HEK293 (cell line): ENCODE data around the gene CRTAC1.
A peak's percentile ranks its signal among the peaks of the same experiment; 100 is the strongest.

ENCODE experiments used
- CTCF ChIA-PET: fragments of 350-600 bp; formaldehyde crosslinking; extraction: SDS; loops from one replicate; lab custom pipeline; 2021; ENCODE audit warnings: antibody characterized with exemption; lab: Yijun Ruan, JAX
- POLR2A ChIA-PET: fragments of 300-600 bp; formaldehyde crosslinking; extraction: SDS; loops from one replicate; lab custom pipeline; 2020; ENCODE audit warnings: antibody characterized with exemption, inconsistent platforms; lab: Yijun Ruan, JAX
- H3K27ac ChIP-seq: fragments of 200-500 bp; sonication (Bioruptor generic); 2 replicates; pipeline ENCODE4 v1.5.1; 2014; ENCODE audit warnings: low read depth, low read length, control low read depth, inconsistent platforms; ENCODE audit errors: extremely low read depth
- H3K36me3 ChIP-seq, 2 experiments: fragments of 200-500 bp in 1 of 2; sonication (Bioruptor generic) in 1 of 2; 1 replicate in 1 of 2; 2 replicates in 1 of 2; pipeline ENCODE4 v1.5.1; 2014 to 2017; ENCODE audit warnings: inconsistent platforms in 2 of 2, low read length in 2 of 2; ENCODE audit not compliant: control insufficient read depth in 2 of 2, insufficient read depth in 1 of 2
- H3K4me1 ChIP-seq: fragments of 200-500 bp; sonication (Bioruptor generic); 2 replicates; pipeline ENCODE4 v1.5.1; 2014; ENCODE audit warnings: mild to moderate bottlenecking, low read length, inconsistent platforms; ENCODE audit not compliant: control insufficient read depth, insufficient read depth
- H3K4me3 ChIP-seq: 2 replicates; pipeline ENCODE4 v1.5.1; 2011; ENCODE audit warnings: low read depth, mild to moderate bottlenecking, control low read depth, low read length, moderate library complexity
- H3K9me3 ChIP-seq: fragments of 200-500 bp; sonication (Bioruptor generic); 2 replicates; pipeline ENCODE4 v1.5.1; 2014; ENCODE audit warnings: low read depth, low read length, inconsistent platforms; ENCODE audit not compliant: control insufficient read depth, insufficient read depth
- BCL11B ChIP-seq: fragments of 450-650 bp; formaldehyde crosslinking; IDR thresholded peaks from 2 replicates; pipeline ENCODE4 v1.5.1; 2016; ENCODE audit warnings: low read depth, missing biosample characterization, missing genetic modification characterization
- GLI4 ChIP-seq: fragments of 450-650 bp; formaldehyde crosslinking; IDR thresholded peaks from 2 replicates; pipeline ENCODE4 v1.5.1; 2016; ENCODE audit warnings: missing biosample characterization, missing genetic modification characterization
- GLIS2 ChIP-seq: fragments of 450-650 bp; formaldehyde crosslinking; IDR thresholded peaks from 2 replicates; pipeline ENCODE4 v1.5.1; 2016; ENCODE audit warnings: missing biosample characterization, missing genetic modification characterization
- SCRT1 ChIP-seq: fragments of 450-650 bp; formaldehyde crosslinking; IDR thresholded peaks from 2 replicates; pipeline ENCODE4 v1.5.1; 2016; ENCODE audit warnings: missing biosample characterization, missing genetic modification characterization, borderline replicate concordance
- SETDB1 ChIP-seq: IDR thresholded peaks from one replicate; pipeline ENCODE4 v1.6.1; 2017; ENCODE audit warnings: mild to moderate bottlenecking, low read length, moderate library complexity, mixed read lengths; ENCODE audit not compliant: insufficient read length
- ZFHX2 ChIP-seq: fragments of 450-650 bp; formaldehyde crosslinking; conservative IDR thresholded peaks from 2 replicates; pipeline ENCODE4 v1.5.1; 2016; ENCODE audit warnings: missing biosample characterization, missing genetic modification characterization
- ZNF114 ChIP-seq: fragments of 450-650 bp; formaldehyde crosslinking; IDR thresholded peaks from 2 replicates; pipeline ENCODE4 v1.5.0; 2017; ENCODE audit warnings: missing biosample characterization, missing genetic modification characterization
- ZNF121 ChIP-seq: fragments of 450-650 bp; formaldehyde crosslinking; IDR thresholded peaks from 2 replicates; pipeline ENCODE4 v1.5.1; 2016; ENCODE audit warnings: missing biosample characterization, missing genetic modification characterization
- ZNF155 ChIP-seq: fragments of 450-650 bp; formaldehyde crosslinking; IDR thresholded peaks from 2 replicates; pipeline ENCODE4 v1.5.1; 2016; ENCODE audit warnings: missing biosample characterization, missing genetic modification characterization
- ZNF211 ChIP-seq: fragments of 450-650 bp; formaldehyde crosslinking; IDR thresholded peaks from 2 replicates; pipeline ENCODE4 v1.5.1; 2016; ENCODE audit warnings: low read depth, missing biosample characterization, missing genetic modification characterization
- ZNF223 ChIP-seq: fragments of 450-650 bp; formaldehyde crosslinking; IDR thresholded peaks from 2 replicates; pipeline ENCODE4 v1.5.1; 2016; ENCODE audit warnings: missing biosample characterization, missing genetic modification characterization
- ZNF266 ChIP-seq: fragments of 450-650 bp; formaldehyde crosslinking; IDR thresholded peaks from 2 replicates; pipeline ENCODE4 v1.5.1; 2016; ENCODE audit warnings: missing biosample characterization, missing genetic modification characterization, low read depth
- ZNF501 ChIP-seq: fragments of 450-650 bp; formaldehyde crosslinking; IDR thresholded peaks from 2 replicates; pipeline ENCODE4 v1.5.1; 2016; ENCODE audit warnings: missing biosample characterization, missing genetic modification characterization
- ZNF629 ChIP-seq: fragments of 450-650 bp; formaldehyde crosslinking; IDR thresholded peaks from 2 replicates; pipeline ENCODE4 v1.5.1; 2017; ENCODE audit warnings: missing biosample characterization, missing genetic modification characterization
- ZNF654 ChIP-seq: fragments of 450-650 bp; formaldehyde crosslinking; IDR thresholded peaks from 2 replicates; pipeline ENCODE4 v1.5.1; 2016; ENCODE audit warnings: low read depth, missing biosample characterization, missing genetic modification characterization
- ZNF664 ChIP-seq: fragments of 450-650 bp; formaldehyde crosslinking; IDR thresholded peaks from 2 replicates; pipeline ENCODE4 v1.5.1; 2016; ENCODE audit warnings: missing biosample characterization, missing genetic modification characterization
- ZNF670 ChIP-seq: fragments of 450-650 bp; formaldehyde crosslinking; IDR thresholded peaks from 2 replicates; pipeline ENCODE4 v1.5.1; 2016; ENCODE audit warnings: missing biosample characterization, missing genetic modification characterization, low read depth
- ZNF701 ChIP-seq: fragments of 450-650 bp; formaldehyde crosslinking; IDR thresholded peaks from 2 replicates; pipeline ENCODE4 v1.5.1; 2016; ENCODE audit warnings: missing biosample characterization, missing genetic modification characterization
- ZNF792 ChIP-seq: fragments of 450-650 bp; formaldehyde crosslinking; IDR thresholded peaks from 2 replicates; pipeline ENCODE4 v1.5.1; 2016; ENCODE audit warnings: missing biosample characterization, missing genetic modification characterization
- TF ChIP-seq, protein P1 (sequence below): fragments of 450-650 bp; formaldehyde crosslinking; IDR thresholded peaks from 2 replicates; pipeline ENCODE4 v1.5.1; 2016; ENCODE audit warnings: missing biosample characterization, missing genetic modification characterization
- TF ChIP-seq, protein P2 (sequence below): fragments of 450-650 bp; formaldehyde crosslinking; IDR thresholded peaks from 2 replicates; pipeline ENCODE4 v1.5.1; 2016; ENCODE audit warnings: missing biosample characterization, missing genetic modification characterization
- TF ChIP-seq, protein P3 (sequence below): fragments of 450-650 bp; formaldehyde crosslinking; IDR thresholded peaks from 2 replicates; pipeline ENCODE4 v1.5.1; 2016; ENCODE audit warnings: missing biosample characterization, missing genetic modification characterization
- TF ChIP-seq, protein P4 (sequence below): fragments of 450-650 bp; formaldehyde crosslinking; IDR thresholded peaks from 2 replicates; pipeline ENCODE4 v1.5.1; 2016; ENCODE audit warnings: missing biosample characterization, missing genetic modification characterization
- TF ChIP-seq, protein P5 (sequence below): fragments of 450-650 bp; formaldehyde crosslinking; IDR thresholded peaks from 2 replicates; pipeline ENCODE4 v1.5.1; 2016; ENCODE audit warnings: missing biosample characterization, missing genetic modification characterization, low read depth

The CRTAC1 gene

DNA sequence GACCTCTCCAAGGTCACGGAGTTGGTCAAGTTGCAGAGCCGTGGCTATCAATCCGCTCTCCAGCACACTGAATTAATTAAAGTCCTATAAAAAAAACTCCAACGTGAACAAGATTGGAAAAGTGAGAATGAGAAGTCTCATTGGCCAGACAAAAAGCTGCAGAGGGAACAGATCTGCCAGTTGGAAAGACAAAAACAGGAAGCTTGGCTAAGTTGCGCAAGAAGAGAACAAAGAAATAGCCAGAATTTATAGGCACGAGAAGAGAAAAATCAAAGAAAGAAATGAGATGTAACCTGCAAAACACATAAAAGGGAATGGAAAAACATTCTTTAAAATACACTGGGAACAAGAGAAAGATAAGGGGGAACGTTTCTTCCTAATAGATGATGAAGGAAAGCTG lies 45.7 kb upstream of the CRTAC1 start:
- ChIA-PET POLR2A (no interaction called here), CTCF (interaction anchor here (1.2 to 1.9 kb wide), 2 partner anchors 30 to 48 kb away, joined by 4 to 8 read pairs; no protein-coding TSS in a partner anchor)
- no peaks in the 10 kb centered on the region for H3K9me3 ChIP-seq
- TF ChIP-seq ZNF121 (tag by site-specific recombination), result no peak
- TF ChIP-seq SETDB1, result no peak
- TF ChIP-seq, protein P1, sequence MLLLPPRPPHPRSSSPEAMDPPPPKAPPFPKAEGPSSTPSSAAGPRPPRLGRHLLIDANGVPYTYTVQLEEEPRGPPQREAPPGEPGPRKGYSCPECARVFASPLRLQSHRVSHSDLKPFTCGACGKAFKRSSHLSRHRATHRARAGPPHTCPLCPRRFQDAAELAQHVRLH, result no peak
- H3K36me3 ChIP-seq, result no peaks in the 10 kb centered on the region
- no peaks in the 10 kb centered on the region for H3K4me1 ChIP-seq
- no peak overlapping the region for H3K27ac ChIP-seq
- no peak overlapping the region for H3K4me3 ChIP-seq

DNA sequence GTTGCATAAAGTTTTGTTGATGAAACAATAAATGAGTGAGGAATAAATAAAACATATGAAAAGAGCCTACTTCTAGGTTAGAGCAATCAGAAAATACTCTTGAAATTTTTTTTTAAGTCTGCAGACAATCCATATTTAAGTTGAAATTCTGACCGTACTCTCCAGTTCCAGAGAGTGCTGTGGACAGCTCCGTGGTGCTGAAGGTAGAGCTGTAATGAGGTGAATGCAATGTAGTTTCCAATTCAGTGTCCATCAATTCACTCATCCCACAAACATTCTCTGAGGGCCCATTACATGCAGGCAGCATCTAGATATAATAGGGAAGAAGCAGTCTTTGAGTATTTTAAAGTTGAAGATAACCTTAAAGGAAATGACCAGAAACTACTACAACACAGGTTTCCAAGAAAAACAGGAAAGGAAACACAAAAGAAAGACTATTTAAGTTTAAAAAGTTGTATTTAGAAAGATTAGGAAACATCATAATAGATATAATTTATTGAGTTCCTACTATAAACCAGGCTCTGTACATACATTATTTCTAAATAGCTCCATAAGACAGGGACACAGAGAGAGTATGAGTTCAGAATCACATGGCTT lies 44.0 kb upstream of the CRTAC1 start:
- Histone ChIP-seq H3K27ac (no peak overlapping the region), H3K4me3 (no peak overlapping the region), H3K36me3 (no peaks in the 10 kb centered on the region)
- POLR2A ChIA-PET, result no interaction called here
- TF ChIP-seq, protein P2, sequence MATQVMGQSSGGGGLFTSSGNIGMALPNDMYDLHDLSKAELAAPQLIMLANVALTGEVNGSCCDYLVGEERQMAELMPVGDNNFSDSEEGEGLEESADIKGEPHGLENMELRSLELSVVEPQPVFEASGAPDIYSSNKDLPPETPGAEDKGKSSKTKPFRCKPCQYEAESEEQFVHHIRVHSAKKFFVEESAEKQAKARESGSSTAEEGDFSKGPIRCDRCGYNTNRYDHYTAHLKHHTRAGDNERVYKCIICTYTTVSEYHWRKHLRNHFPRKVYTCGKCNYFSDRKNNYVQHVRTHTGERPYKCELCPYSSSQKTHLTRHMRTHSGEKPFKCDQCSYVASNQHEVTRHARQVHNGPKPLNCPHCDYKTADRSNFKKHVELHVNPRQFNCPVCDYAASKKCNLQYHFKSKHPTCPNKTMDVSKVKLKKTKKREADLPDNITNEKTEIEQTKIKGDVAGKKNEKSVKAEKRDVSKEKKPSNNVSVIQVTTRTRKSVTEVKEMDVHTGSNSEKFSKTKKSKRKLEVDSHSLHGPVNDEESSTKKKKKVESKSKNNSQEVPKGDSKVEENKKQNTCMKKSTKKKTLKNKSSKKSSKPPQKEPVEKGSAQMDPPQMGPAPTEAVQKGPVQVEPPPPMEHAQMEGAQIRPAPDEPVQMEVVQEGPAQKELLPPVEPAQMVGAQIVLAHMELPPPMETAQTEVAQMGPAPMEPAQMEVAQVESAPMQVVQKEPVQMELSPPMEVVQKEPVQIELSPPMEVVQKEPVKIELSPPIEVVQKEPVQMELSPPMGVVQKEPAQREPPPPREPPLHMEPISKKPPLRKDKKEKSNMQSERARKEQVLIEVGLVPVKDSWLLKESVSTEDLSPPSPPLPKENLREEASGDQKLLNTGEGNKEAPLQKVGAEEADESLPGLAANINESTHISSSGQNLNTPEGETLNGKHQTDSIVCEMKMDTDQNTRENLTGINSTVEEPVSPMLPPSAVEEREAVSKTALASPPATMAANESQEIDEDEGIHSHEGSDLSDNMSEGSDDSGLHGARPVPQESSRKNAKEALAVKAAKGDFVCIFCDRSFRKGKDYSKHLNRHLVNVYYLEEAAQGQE (tag by site-specific recombination), result peak; percentile 93
- no peak for TF ChIP-seq GLI4
- TF ChIP-seq, all 188 proteins: peak for 1
- CTCF ChIA-PET, result interaction anchor here (1.9 kb wide), 1 partner anchor 28 kb away, joined by 8 read pairs; no protein-coding TSS in a partner anchor
- H3K9me3 ChIP-seq, result no peaks in the 10 kb centered on the region
- no peaks in the 10 kb centered on the region for H3K4me1 ChIP-seq

DNA sequence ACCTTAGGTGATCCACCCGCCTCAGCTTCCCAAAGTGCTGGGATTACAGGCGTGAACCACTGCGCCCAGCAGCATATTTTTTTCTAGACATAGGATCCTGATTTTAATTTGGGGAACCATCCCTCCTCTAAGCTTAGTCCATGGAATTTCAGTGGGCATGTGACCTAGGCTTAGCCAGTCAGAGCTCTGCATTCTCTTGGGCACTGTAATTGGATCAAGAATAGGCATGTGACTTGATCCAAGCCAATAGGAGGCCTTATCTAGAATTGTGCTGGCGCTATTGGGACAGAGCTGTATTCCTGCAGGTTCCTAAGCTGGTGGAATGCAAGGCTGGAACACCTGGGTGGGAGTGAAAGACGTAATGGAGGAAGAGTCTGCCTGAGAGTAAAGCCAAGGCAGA lies 36.7 kb upstream of the CRTAC1 start:
- no peak overlapping the region for H3K4me3 ChIP-seq
- H3K9me3 ChIP-seq, result no peaks in the 10 kb centered on the region
- H3K4me1 ChIP-seq, result no peaks in the 10 kb centered on the region
- POLR2A ChIA-PET, result no interaction called here
- no peaks in the 10 kb centered on the region for H3K36me3 ChIP-seq
- no peak overlapping the region for H3K27ac ChIP-seq
- CTCF ChIA-PET, result interaction anchor here (1.0 to 1.3 kb wide), 3 partner anchors 21 to 242 kb away, joined by 3 read pairs; no protein-coding TSS in a partner anchor
- TF ChIP-seq, protein P3, sequence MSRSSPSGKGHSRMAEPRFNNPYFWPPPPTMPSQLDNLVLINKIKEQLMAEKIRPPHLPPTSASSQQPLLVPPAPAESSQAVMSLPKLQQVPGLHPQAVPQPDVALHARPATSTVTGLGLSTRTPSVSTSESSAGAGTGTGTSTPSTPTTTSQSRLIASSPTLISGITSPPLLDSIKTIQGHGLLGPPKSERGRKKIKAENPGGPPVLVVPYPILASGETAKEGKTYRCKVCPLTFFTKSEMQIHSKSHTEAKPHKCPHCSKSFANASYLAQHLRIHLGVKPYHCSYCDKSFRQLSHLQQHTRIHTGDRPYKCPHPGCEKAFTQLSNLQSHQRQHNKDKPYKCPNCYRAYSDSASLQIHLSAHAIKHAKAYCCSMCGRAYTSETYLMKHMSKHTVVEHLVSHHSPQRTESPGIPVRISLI (tag by site-specific recombination), result no peak
- TF ChIP-seq ZNF501 (tag by site-specific recombination) (no peak), SCRT1 (tag by site-specific recombination) (no peak), ZNF223 (tag by site-specific recombination) (no peak), ZNF211 (tag by site-specific recombination) (no peak), ZNF701 (tag by site-specific recombination) (no peak), GLIS2 (tag by site-specific recombination) (no peak), ZNF114 (tag by site-specific recombination) (no peak), ZNF670 (tag by site-specific recombination) (no peak), ZNF664 (tag by site-specific recombination) (no peak), ZNF629 (tag by site-specific recombination) (no peak), BCL11B (tag by site-specific recombination) (no peak), ZNF792 (no peak), ZNF654 (tag by site-specific recombination) (no peak), ZFHX2 (tag by site-specific recombination) (no peak), ZNF155 (tag by site-specific recombination) (no peak), ZNF266 (no peak)
- TF ChIP-seq, protein P4, sequence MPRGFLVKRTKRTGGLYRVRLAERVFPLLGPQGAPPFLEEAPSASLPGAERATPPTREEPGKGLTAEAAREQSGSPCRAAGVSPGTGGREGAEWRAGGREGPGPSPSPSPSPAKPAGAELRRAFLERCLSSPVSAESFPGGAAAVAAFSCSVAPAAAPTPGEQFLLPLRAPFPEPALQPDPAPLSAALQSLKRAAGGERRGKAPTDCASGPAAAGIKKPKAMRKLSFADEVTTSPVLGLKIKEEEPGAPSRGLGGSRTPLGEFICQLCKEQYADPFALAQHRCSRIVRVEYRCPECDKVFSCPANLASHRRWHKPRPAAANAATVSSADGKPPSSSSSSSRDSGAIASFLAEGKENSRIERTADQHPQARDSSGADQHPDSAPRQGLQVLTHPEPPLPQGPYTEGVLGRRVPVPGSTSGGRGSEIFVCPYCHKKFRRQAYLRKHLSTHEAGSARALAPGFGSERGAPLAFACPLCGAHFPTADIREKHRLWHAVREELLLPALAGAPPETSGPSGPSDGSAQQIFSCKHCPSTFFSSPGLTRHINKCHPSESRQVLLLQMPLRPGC (tag by site-specific recombination), result no peak
- TF ChIP-seq, protein P5, sequence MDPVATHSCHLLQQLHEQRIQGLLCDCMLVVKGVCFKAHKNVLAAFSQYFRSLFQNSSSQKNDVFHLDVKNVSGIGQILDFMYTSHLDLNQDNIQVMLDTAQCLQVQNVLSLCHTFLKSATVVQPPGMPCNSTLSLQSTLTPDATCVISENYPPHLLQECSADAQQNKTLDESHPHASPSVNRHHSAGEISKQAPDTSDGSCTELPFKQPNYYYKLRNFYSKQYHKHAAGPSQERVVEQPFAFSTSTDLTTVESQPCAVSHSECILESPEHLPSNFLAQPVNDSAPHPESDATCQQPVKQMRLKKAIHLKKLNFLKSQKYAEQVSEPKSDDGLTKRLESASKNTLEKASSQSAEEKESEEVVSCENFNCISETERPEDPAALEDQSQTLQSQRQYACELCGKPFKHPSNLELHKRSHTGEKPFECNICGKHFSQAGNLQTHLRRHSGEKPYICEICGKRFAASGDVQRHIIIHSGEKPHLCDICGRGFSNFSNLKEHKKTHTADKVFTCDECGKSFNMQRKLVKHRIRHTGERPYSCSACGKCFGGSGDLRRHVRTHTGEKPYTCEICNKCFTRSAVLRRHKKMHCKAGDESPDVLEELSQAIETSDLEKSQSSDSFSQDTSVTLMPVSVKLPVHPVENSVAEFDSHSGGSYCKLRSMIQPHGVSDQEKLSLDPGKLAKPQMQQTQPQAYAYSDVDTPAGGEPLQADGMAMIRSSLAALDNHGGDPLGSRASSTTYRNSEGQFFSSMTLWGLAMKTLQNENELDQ, result no peak
